Measurements from ENCODE around the gene TADA2B. TPM values are rescaled to one million over a fixed set of nuclear protein-coding genes. Genes with fewer than 3 reads are reported as not detected.
A peak's percentile ranks its signal among the peaks of the same experiment; 100 is the strongest.

TADA2B gene
- total and polyA plus RNA-seq, 2 experiments from 2014 or later: 3.6 to 11.4 TPM

GRCh38 chr4:7021930-7022664, 21.1 kb upstream of the TADA2B start:
- H4K20me1 ChIP-seq (replicated peaks; ENCODE audit: insufficient read depth): peaks cover 11% of the 10 kb centered on the region
- no peaks in the 10 kb centered on the region for H3F3A ChIP-seq (replicated peaks; ENCODE audit: low read depth)
- no peaks in the 10 kb centered on the region for H3K27me3 ChIP-seq (ENCODE audit: insufficient read depth)
- no peak overlapping the region for H3K4me2 ChIP-seq
- no peaks in the 10 kb centered on the region; the same call in 1 of the 2 replicates for H3K4me1 ChIP-seq (ENCODE audit: insufficient read depth)
- peaks cover 58% of the 10 kb centered on the region for H3K36me3 Mint-ChIP-seq (ENCODE audit: low read depth)
- TF ChIP-seq ZNF331 (CRISPR knock-in tag; IDR thresholded peaks at IDR 0.05; ENCODE audit: low read depth) (no peak), NANOG (IDR thresholded peaks at IDR 0.05; ENCODE audit: borderline replicate concordance) (no peak)
- TF ChIP-seq, protein P1, sequence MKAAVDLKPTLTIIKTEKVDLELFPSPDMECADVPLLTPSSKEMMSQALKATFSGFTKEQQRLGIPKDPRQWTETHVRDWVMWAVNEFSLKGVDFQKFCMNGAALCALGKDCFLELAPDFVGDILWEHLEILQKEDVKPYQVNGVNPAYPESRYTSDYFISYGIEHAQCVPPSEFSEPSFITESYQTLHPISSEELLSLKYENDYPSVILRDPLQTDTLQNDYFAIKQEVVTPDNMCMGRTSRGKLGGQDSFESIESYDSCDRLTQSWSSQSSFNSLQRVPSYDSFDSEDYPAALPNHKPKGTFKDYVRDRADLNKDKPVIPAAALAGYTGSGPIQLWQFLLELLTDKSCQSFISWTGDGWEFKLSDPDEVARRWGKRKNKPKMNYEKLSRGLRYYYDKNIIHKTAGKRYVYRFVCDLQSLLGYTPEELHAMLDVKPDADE (IDR thresholded peaks at IDR 0.05): no peak
- no peak overlapping the region for H3K27ac Mint-ChIP-seq
- no peak overlapping the region for H3K4me3 ChIP-seq
- H3K9me3 Mint-ChIP-seq: no peaks in the 10 kb centered on the region; the same call in 2 of the 3 replicates
- ATAC-seq (no peak), DNase-seq (ENCODE audit: low spot score) (no peak)
- H3K4me3 Mint-ChIP-seq: no peak overlapping the region
- peaks cover 8% of the 10 kb centered on the region for H3K27me3 Mint-ChIP-seq (ENCODE audit: insufficient read depth, low read depth, poor library complexity)
- peaks cover 6% of the 10 kb centered on the region for H3K79me2 ChIP-seq (replicated peaks; ENCODE audit: insufficient read depth)
- no peak overlapping the region for H2AFZ ChIP-seq
- no peaks in the 10 kb centered on the region for H3K36me3 ChIP-seq (ENCODE audit: insufficient read depth)
- peak overlapping the region; percentile 32; the same call in 1 of the 2 replicates for H3K27ac ChIP-seq (ENCODE audit: low read depth)
- peaks cover 36% of the 10 kb centered on the region for H3K4me1 Mint-ChIP-seq
- H3K9me2 ChIP-seq (ENCODE audit: insufficient read depth): no peaks in the 10 kb centered on the region

DNA sequence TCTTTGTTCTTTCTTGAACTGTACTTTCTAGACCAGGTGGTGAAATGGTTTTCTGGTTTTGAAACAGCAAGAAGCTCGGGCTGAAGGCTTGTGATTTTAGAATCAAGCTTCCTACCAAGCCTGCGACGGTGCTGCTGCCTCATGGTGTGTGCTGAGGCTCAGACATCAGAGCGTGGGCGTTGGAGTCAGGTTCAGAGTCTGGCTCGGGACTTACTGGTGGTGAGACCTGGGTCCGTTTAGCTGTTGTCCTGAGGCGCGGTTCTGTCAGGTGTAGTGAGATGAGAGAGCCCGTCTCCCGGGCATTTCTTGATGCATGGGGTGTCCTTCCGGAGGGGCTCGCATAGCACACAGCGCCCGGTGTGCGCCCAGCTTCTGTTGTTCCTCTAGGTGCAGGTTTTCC, 19.7 kb upstream of the TADA2B start:
- Histone ChIP-seq H3K36me3 (ENCODE audit: insufficient read depth) (no peaks in the 10 kb centered on the region), H3K4me2 (no peak overlapping the region), H3K4me1 (ENCODE audit: insufficient read depth) (no peaks in the 10 kb centered on the region; the same call in 1 of the 2 replicates), H2AFZ (no peak overlapping the region), H3K4me3 (no peak overlapping the region), H3K27ac (ENCODE audit: low read depth) (no peak overlapping the region), H3K9me2 (ENCODE audit: insufficient read depth) (no peaks in the 10 kb centered on the region), H3K27me3 (ENCODE audit: insufficient read depth) (no peaks in the 10 kb centered on the region), H3F3A (replicated peaks; ENCODE audit: low read depth) (no peaks in the 10 kb centered on the region), H4K20me1 (replicated peaks; ENCODE audit: insufficient read depth) (peaks cover 10% of the 10 kb centered on the region), H3K79me2 (replicated peaks; ENCODE audit: insufficient read depth) (peaks cover 6% of the 10 kb centered on the region)
- ATAC-seq (no peak), DNase-seq (ENCODE audit: low spot score) (no peak)
- Mint-ChIP-seq H3K36me3 (ENCODE audit: low read depth) (peaks cover 60% of the 10 kb centered on the region), H3K9me3 (no peaks in the 10 kb centered on the region; the same call in 2 of the 3 replicates), H3K27me3 (ENCODE audit: insufficient read depth, low read depth, poor library complexity) (peaks cover 8% of the 10 kb centered on the region), H3K4me1 (peaks cover 36% of the 10 kb centered on the region), H3K27ac (no peak overlapping the region), H3K4me3 (no peak overlapping the region)
- TF ChIP-seq CTCF (conservative IDR thresholded peaks at IDR 0.05; ENCODE audit: low read depth in 2 of 2): no peak
- TF ChIP-seq ZNF331 (CRISPR knock-in tag; IDR thresholded peaks at IDR 0.05; ENCODE audit: low read depth): no peak

- H3K79me2 ChIP-seq (replicated peaks; ENCODE audit: insufficient read depth): peaks cover 6% of the 10 kb centered on the region; the same call in 1 of the 2 replicates
- ATAC-seq (no peak), DNase-seq (ENCODE audit: low spot score) (no peak)
- TF ChIP-seq CTCF (conservative IDR thresholded peaks at IDR 0.05; ENCODE audit: low read depth in 2 of 2) (no peak), ZNF114 (CRISPR knock-in tag; IDR thresholded peaks at IDR 0.05) (no peak), POLR2AphosphoS5 (IDR thresholded peaks at IDR 0.05; ENCODE audit: low read depth) (no peak)
- no peak overlapping the region for H3K4me2 ChIP-seq
- no peaks in the 10 kb centered on the region for H3K9me2 ChIP-seq (ENCODE audit: insufficient read depth)
- H2AFZ ChIP-seq: no peak overlapping the region
- no peaks in the 10 kb centered on the region for H3F3A ChIP-seq (replicated peaks; ENCODE audit: low read depth)
- no peaks in the 10 kb centered on the region; the same call in 1 of the 2 replicates for H3K4me1 ChIP-seq (ENCODE audit: insufficient read depth)
- H3K27me3 ChIP-seq (ENCODE audit: insufficient read depth): no peaks in the 10 kb centered on the region
- H4K20me1 ChIP-seq (replicated peaks; ENCODE audit: insufficient read depth): peaks cover 7% of the 10 kb centered on the region
- H3K27me3 Mint-ChIP-seq (ENCODE audit: insufficient read depth, low read depth, poor library complexity): peaks cover 8% of the 10 kb centered on the region
- no peak overlapping the region for H3K4me3 ChIP-seq
- no peak overlapping the region for H3K27ac ChIP-seq (ENCODE audit: low read depth)
- H3K36me3 ChIP-seq (ENCODE audit: insufficient read depth): no peaks in the 10 kb centered on the region
- peaks cover 59% of the 10 kb centered on the region for H3K36me3 Mint-ChIP-seq (ENCODE audit: low read depth)
- peaks cover 33% of the 10 kb centered on the region for H3K4me1 Mint-ChIP-seq
- H3K4me3 Mint-ChIP-seq: no peak overlapping the region
- no peaks in the 10 kb centered on the region; the same call in 2 of the 3 replicates for H3K9me3 Mint-ChIP-seq
- H3K27ac Mint-ChIP-seq: no peak overlapping the region
These were observed 19.3 kb upstream of the TADA2B start for GRCh38 chr4:7023901-7024300.

Data from GM23338 (cell line).